IMR-90 (cell line): ENCODE measurements around the gene ITPK1. TPM values are rescaled to one million over a fixed set of nuclear protein-coding genes. Genes with fewer than 3 reads are reported as not detected.

Experiments used
- ATAC-seq: fragments of 200-7000 bp; cut with Tn5 transposase; 2 replicates; pipeline ENCODE4 v1.9.1; 2020; ENCODE audit warnings: low read depth, mild to moderate bottlenecking, moderate library complexity
- BruUV-seq: library from RNA; stranded (reverse); fragments of 400-500 nt; replicated peaks from 2 replicates; lab custom pipeline; 2021; lab: Mats Ljungman, UMichigan
- CTCF ChIA-PET: fragments of 300-600 bp; formaldehyde crosslinking; extraction: SDS; loops from one replicate; lab custom pipeline; 2021; ENCODE audit warnings: antibody characterized with exemption; lab: Yijun Ruan, JAX
- POLR2A ChIA-PET: fragments of 300-600 bp; sonication (Branson Sonifier 250); formaldehyde crosslinking; loops from one replicate; lab custom pipeline; 2022; ENCODE audit warnings: antibody characterized with exemption; ENCODE audit not compliant: unreplicated experiment; lab: Charles Lee
- DNase-seq: peaks from one replicate; pipeline ENCODE4 v3.0.0; 2013
- H2AFZ ChIP-seq: replicated peaks from 2 replicates; pipeline ENCODE3; 2013; ENCODE audit warnings: low read length, mild to moderate bottlenecking; ENCODE audit not compliant: poor library complexity
- H2AK5ac ChIP-seq: 2 replicates; pipeline ENCODE4 v1.6.1; 2013; ENCODE audit warnings: low read depth, low read length, inconsistent platforms
- H2AK9ac ChIP-seq: replicated peaks from 2 replicates; pipeline ENCODE3; 2013; ENCODE audit warnings: mild to moderate bottlenecking, low read depth, low read length, moderate library complexity; ENCODE audit not compliant: poor library complexity
- H2BK120ac ChIP-seq: 2 replicates; pipeline ENCODE4 v1.6.1; 2013; ENCODE audit warnings: low read depth, low read length, inconsistent platforms
- H2BK15ac ChIP-seq: 3 replicates; pipeline ENCODE4 v1.6.1; 2013; ENCODE audit warnings: low read depth, low read length, inconsistent platforms
- H2BK20ac ChIP-seq: 2 replicates; pipeline ENCODE4 v1.6.1; 2013; ENCODE audit warnings: low read depth, mild to moderate bottlenecking, inconsistent platforms, low read length, moderate library complexity
- H2BK5ac ChIP-seq: 2 replicates; pipeline ENCODE4 v1.6.1; 2013; ENCODE audit warnings: mild to moderate bottlenecking, low read depth, low read length, inconsistent platforms; ENCODE audit not compliant: poor library complexity, severe bottlenecking
- H3K14ac ChIP-seq: replicated peaks from 2 replicates; pipeline ENCODE4 v1.6.1; 2013; ENCODE audit warnings: low read depth, low read length, inconsistent platforms
- H3K18ac ChIP-seq: 2 replicates; pipeline ENCODE4 v1.6.1; 2013; ENCODE audit warnings: low read depth, low read length, control low read depth
- H3K23ac ChIP-seq: 2 replicates; pipeline ENCODE4 v1.6.1; 2013; ENCODE audit warnings: low read depth, low read length, inconsistent platforms
- H3K27ac ChIP-seq: 2 replicates; pipeline ENCODE4 v1.5.1; 2013; ENCODE audit warnings: mild to moderate bottlenecking, control low read depth, low read length; ENCODE audit not compliant: insufficient read depth
- H3K27me3 ChIP-seq: 2 replicates; pipeline ENCODE4 v1.6.1; 2013; ENCODE audit warnings: low read length; ENCODE audit not compliant: control insufficient read depth, insufficient read depth
- H3K36me3 ChIP-seq: 2 replicates; pipeline ENCODE4 v1.6.1; 2013; ENCODE audit warnings: low read length, mixed read lengths; ENCODE audit not compliant: control insufficient read depth, insufficient read depth
- H3K4ac ChIP-seq: 2 replicates; pipeline ENCODE4 v1.6.1; 2013; ENCODE audit warnings: low read depth, low read length, inconsistent platforms
- H3K4me1 ChIP-seq: 2 replicates; pipeline ENCODE4 v1.6.1; 2013; ENCODE audit warnings: low read length, mixed read lengths; ENCODE audit not compliant: control insufficient read depth, insufficient read depth
- H3K4me2 ChIP-seq: 2 replicates; pipeline ENCODE4 v1.6.1; 2013; ENCODE audit warnings: low read depth, mild to moderate bottlenecking, control low read depth, low read length, moderate library complexity
- H3K4me3 ChIP-seq: 2 replicates; pipeline ENCODE4 v1.5.1; 2013; ENCODE audit warnings: low read depth, mild to moderate bottlenecking, control low read depth, low read length, moderate library complexity; ENCODE audit not compliant: insufficient read depth
- H3K56ac ChIP-seq: 2 replicates; pipeline ENCODE4 v1.6.1; 2013; ENCODE audit warnings: low read length, inconsistent platforms; ENCODE audit not compliant: insufficient read depth; ENCODE audit errors: extremely low read depth
- H3K79me1 ChIP-seq, 2 experiments: 2 replicates each; pipeline ENCODE4 v1.6.1; 2013; ENCODE audit warnings: low read length in 2 of 2, inconsistent platforms in 1 of 2, low read depth in 1 of 2
- H3K9ac ChIP-seq: 2 replicates; pipeline ENCODE4 v1.6.1; 2013; ENCODE audit warnings: low read depth, low read length, control low read depth
- H3K9me1 ChIP-seq: 2 replicates; pipeline ENCODE4 v1.6.1; 2013; ENCODE audit warnings: low read length, inconsistent platforms; ENCODE audit not compliant: insufficient read depth
- H3K9me3 ChIP-seq: 2 replicates; pipeline ENCODE4 v1.6.1; 2013; ENCODE audit warnings: low read length; ENCODE audit not compliant: control insufficient read depth, insufficient read depth
- H4K20me1 ChIP-seq: 2 replicates; pipeline ENCODE4 v1.6.1; 2013; ENCODE audit warnings: low read length, inconsistent platforms; ENCODE audit not compliant: insufficient read depth
- H4K5ac ChIP-seq: 2 replicates; pipeline ENCODE4 v1.6.1; 2013; ENCODE audit warnings: mild to moderate bottlenecking, low read depth, low read length, control low read depth
- H4K8ac ChIP-seq, 2 experiments: 2 replicates each; pipeline ENCODE4 v1.6.1; 2013; ENCODE audit warnings: low read depth in 2 of 2, low read length in 2 of 2, control low read depth in 1 of 2, inconsistent platforms in 1 of 2
- H4K91ac ChIP-seq: 2 replicates; pipeline ENCODE4 v1.6.1; 2013; ENCODE audit warnings: low read depth, low read length, inconsistent platforms; ENCODE audit not compliant: insufficient read depth
- CHD1 ChIP-seq: IDR thresholded peaks from 2 replicates; pipeline ENCODE4 v1.6.1; 2012; ENCODE audit warnings: low read depth, low read length, improper control_type of control experiment
- FOS ChIP-seq: fragments of 150-350 bp; IDR thresholded peaks from 2 replicates; pipeline ENCODE4 v1.6.1; 2016; ENCODE audit warnings: low read depth, low read length
- MAFK ChIP-seq: IDR thresholded peaks from 2 replicates; pipeline ENCODE4 v1.6.1; 2012; ENCODE audit warnings: low read depth, low read length, improper control_type of control experiment
- MAZ ChIP-seq: IDR thresholded peaks from 2 replicates; pipeline ENCODE4 v1.6.1; 2012; ENCODE audit warnings: low read depth, mild to moderate bottlenecking, low read length, improper control_type of control experiment, moderate library complexity, borderline replicate concordance
- WGBS, 2 experiments: methylation state at CpG; one replicate each; pipeline versions ENCODE4 v1.1.5 to v1.1.7; 2013; ENCODE audit warnings: missing lambda C conversion rate in 2 of 2; ENCODE audit not compliant: insufficient read length in 1 of 2; ENCODE audit errors: extremely low coverage in 2 of 2; 5-methylcytosine and 5-hydroxymethylcytosine counted together
- dilution Hi-C: fragments of 300-500 bp; cut with HindIII; formaldehyde crosslinking; loops from one replicate; pipeline ENCODE4 v1.14.3; 2018; ENCODE audit warnings: low sequenced_read_pairs; ENCODE audit not compliant: unreplicated experiment
- in situ Hi-C: fragments of 300-500 bp; cut with MboI; formaldehyde crosslinking; loops from 3 replicates; pipeline ENCODE4 v1.14.3; 2019; ENCODE audit warnings: low sequenced_read_pairs, inconsistent platforms, mixed read lengths
- intact Hi-C: fragments of 100-400 bp; cut with micrococcal nuclease; formaldehyde crosslinking; loops from 2 replicates; pipeline ENCODE4 v1.10.0; 2022
- polyA plus RNA-seq, 3 experiments: library from polyadenylated mRNA; depleted of rRNA; stranded (reverse); fragments of >200 nt; gene quantifications; 2 replicates each; pipeline ENCODE4 v1.2.3, GENCODE V29; 2012; ENCODE audit warnings: low replicate concordance in 1 of 3
- total RNA-seq: library from RNA; depleted of rRNA; stranded (reverse); fragments of >200 nt; gene quantifications from 2 replicates; pipeline ENCODE4 v1.2.3, GENCODE V29; 2012
- TF ChIP-seq, protein P1 (sequence below): fragments of 150-350 bp; IDR thresholded peaks from 2 replicates; pipeline ENCODE4 v1.6.1; 2016; ENCODE audit warnings: low read depth, mild to moderate bottlenecking, low read length, moderate library complexity, borderline replicate concordance
- TF ChIP-seq, protein P2 (sequence below): fragments of 150-350 bp; IDR thresholded peaks from 2 replicates; pipeline ENCODE4 v1.6.1; 2017; ENCODE audit warnings: mild to moderate bottlenecking, antibody characterized with exemption, low read length, low read depth
- TF ChIP-seq, protein P3 (sequence below): conservative IDR thresholded peaks from 2 replicates; pipeline ENCODE4 v1.5.1; 2012; ENCODE audit warnings: mild to moderate bottlenecking, low read depth, low read length, improper control_type of control experiment

The ITPK1 gene
- total and polyA plus RNA-seq, 2 of the 4 experiments (the other 2 are of a cell fraction): 21.7 to 26.9 TPM

DNA sequence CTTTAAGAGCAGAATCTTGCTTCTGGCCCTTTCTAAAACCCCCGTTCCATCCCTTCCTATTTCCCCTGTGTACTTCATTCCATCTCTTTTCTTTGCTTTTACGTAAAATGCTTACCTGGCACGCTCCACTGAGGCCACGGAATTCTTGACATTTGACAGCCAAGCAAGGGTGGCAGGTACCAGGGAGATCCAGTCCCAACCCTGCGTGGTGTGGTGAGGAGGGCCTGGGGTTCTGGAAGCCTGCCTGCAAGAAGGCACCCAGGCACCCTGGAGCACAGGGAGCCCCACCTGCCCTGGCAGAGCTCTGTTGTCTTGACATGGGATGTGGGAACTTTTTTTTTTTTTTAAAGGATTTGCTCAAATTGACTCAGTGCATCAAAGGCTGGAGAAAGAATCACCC, 48.6 kb downstream of the ITPK1 start:
- Histone ChIP-seq H2BK5ac (no peak overlapping the region), H3K9me3 (no peaks in the 10 kb centered on the region), H3K56ac (no peak overlapping the region), H3K36me3 (no peaks in the 10 kb centered on the region), H3K27ac (no peak overlapping the region), H3K4ac (no peak overlapping the region), H3K79me1 (no peaks in the 10 kb centered on the region), H2AK9ac (no peak overlapping the region), H3K4me3 (no peak overlapping the region), H2BK120ac (no peak overlapping the region), H3K4me1 (peaks cover 8% of the 10 kb centered on the region), H3K9ac (no peak overlapping the region), H3K18ac (no peak overlapping the region), H3K23ac (no peak overlapping the region), H2AFZ (no peak overlapping the region), H4K20me1 (peaks cover 5% of the 10 kb centered on the region; the same call in 1 of the 2 replicates), H2BK20ac (no peak overlapping the region), H3K27me3 (no peaks in the 10 kb centered on the region), H4K91ac (no peak overlapping the region), H3K9me1 (no peaks in the 10 kb centered on the region; the same call in 1 of the 2 replicates), H2BK15ac (no peak overlapping the region), H4K5ac (no peak overlapping the region), H4K8ac (no peak overlapping the region), H3K4me2 (no peak overlapping the region), H3K14ac (no peak overlapping the region), H2AK5ac (no peak overlapping the region)
- intact Hi-C loops (no loop called here), dilution Hi-C loops (no loop called here), in situ Hi-C loops (no loop called here)
- POLR2A ChIA-PET: no interaction called here
- WGBS, 2 experiments: 100% methylated on average over 1 of the region's 5 CpGs; no CpG with 5 or more reads in 1 of the 2 experiments
- CTCF ChIA-PET: no interaction called here
- ATAC-seq: no peak
- BruUV-seq: no TSS peak
- TF ChIP-seq CHD1: no peak
- TF ChIP-seq MAFK: no peak
- TF ChIP-seq MAZ: no peak
- TF ChIP-seq, protein P1, sequence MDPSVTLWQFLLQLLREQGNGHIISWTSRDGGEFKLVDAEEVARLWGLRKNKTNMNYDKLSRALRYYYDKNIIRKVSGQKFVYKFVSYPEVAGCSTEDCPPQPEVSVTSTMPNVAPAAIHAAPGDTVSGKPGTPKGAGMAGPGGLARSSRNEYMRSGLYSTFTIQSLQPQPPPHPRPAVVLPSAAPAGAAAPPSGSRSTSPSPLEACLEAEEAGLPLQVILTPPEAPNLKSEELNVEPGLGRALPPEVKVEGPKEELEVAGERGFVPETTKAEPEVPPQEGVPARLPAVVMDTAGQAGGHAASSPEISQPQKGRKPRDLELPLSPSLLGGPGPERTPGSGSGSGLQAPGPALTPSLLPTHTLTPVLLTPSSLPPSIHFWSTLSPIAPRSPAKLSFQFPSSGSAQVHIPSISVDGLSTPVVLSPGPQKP: no peak
- TF ChIP-seq, protein P2, sequence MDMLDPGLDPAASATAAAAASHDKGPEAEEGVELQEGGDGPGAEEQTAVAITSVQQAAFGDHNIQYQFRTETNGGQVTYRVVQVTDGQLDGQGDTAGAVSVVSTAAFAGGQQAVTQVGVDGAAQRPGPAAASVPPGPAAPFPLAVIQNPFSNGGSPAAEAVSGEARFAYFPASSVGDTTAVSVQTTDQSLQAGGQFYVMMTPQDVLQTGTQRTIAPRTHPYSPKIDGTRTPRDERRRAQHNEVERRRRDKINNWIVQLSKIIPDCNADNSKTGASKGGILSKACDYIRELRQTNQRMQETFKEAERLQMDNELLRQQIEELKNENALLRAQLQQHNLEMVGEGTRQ: no peak
- TF ChIP-seq FOS: no peak
- TF ChIP-seq, protein P3, sequence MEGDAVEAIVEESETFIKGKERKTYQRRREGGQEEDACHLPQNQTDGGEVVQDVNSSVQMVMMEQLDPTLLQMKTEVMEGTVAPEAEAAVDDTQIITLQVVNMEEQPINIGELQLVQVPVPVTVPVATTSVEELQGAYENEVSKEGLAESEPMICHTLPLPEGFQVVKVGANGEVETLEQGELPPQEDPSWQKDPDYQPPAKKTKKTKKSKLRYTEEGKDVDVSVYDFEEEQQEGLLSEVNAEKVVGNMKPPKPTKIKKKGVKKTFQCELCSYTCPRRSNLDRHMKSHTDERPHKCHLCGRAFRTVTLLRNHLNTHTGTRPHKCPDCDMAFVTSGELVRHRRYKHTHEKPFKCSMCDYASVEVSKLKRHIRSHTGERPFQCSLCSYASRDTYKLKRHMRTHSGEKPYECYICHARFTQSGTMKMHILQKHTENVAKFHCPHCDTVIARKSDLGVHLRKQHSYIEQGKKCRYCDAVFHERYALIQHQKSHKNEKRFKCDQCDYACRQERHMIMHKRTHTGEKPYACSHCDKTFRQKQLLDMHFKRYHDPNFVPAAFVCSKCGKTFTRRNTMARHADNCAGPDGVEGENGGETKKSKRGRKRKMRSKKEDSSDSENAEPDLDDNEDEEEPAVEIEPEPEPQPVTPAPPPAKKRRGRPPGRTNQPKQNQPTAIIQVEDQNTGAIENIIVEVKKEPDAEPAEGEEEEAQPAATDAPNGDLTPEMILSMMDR: no peak
- no peak for DNase-seq
